CD14-positive monocyte (primary cell): Measurements from ENCODE around the gene GPC6. TPM values are rescaled to one million over a fixed set of nuclear protein-coding genes. Genes with fewer than 3 reads are reported as not detected.

Experiments
- DNase-seq, 3 donors: peaks; one replicate each; pipeline ENCODE4 v3.0.0-alpha.2; 2011 to 2022
- H2AFZ ChIP-seq: 2 replicates; pipeline ENCODE4 v1.6.0; 2012; ENCODE audit warnings: mild to moderate bottlenecking, low read depth, low read length, inconsistent platforms; ENCODE audit not compliant: insufficient read depth, poor library complexity, severe bottlenecking
- H3K27ac ChIP-seq, 2 donors: 1 replicate in 1 of 2; 2 replicates in 1 of 2; pipeline ENCODE4 v1.5.1; 2012 to 2013; ENCODE audit warnings: low read length in 2 of 2, control low read depth in 1 of 2, inconsistent platforms in 1 of 2, low read depth in 1 of 2, mild to moderate bottlenecking in 1 of 2
- H3K27me3 ChIP-seq, 2 donors: one replicate each; pipeline versions ENCODE4 v1.6.0 to v1.6.1; 2011 to 2013; ENCODE audit warnings: low read length in 2 of 2; ENCODE audit not compliant: control insufficient read depth in 2 of 2, insufficient read depth in 2 of 2
- H3K36me3 ChIP-seq, 2 donors: replicated peaks in 1 of 2; 1 replicate in 1 of 2; 2 replicates in 1 of 2; pipeline versions ENCODE4 v1.5.1 to v1.6.1; 2012 to 2013; ENCODE audit warnings: low read length in 2 of 2, control low read depth in 1 of 2, inconsistent platforms in 1 of 2, mild to moderate bottlenecking in 1 of 2; ENCODE audit not compliant: insufficient read depth in 2 of 2, control insufficient read depth in 1 of 2
- H3K4me1 ChIP-seq, 2 donors: 1 replicate in 1 of 2; 2 replicates in 1 of 2; pipeline versions ENCODE4 v1.5.1 to v1.6.1; 2012 to 2013; ENCODE audit warnings: low read length in 2 of 2, control low read depth in 1 of 2, inconsistent platforms in 1 of 2, mild to moderate bottlenecking in 1 of 2, moderate library complexity in 1 of 2; ENCODE audit not compliant: insufficient read depth in 2 of 2, control insufficient read depth in 1 of 2
- H3K4me2 ChIP-seq: replicated peaks from 2 replicates; pipeline ENCODE3; 2012; ENCODE audit warnings: low read length, moderate library complexity, mild to moderate bottlenecking; ENCODE audit not compliant: poor library complexity, severe bottlenecking; ENCODE audit errors: extremely low read depth
- H3K4me3 ChIP-seq, 3 experiments: fragments of 200-600 bp in 1 of 3; sonication (generic) in 1 of 3; replicated peaks in 1 of 3; 1 replicate in 2 of 3; 2 replicates in 1 of 3; pipeline ENCODE4 v1.5.1; 2011 to 2013; ENCODE audit warnings: low read length in 3 of 3, mild to moderate bottlenecking in 3 of 3, control low read depth in 2 of 3, low read depth in 2 of 3, inconsistent platforms in 1 of 3, moderate library complexity in 1 of 3
- H3K79me2 ChIP-seq: 2 replicates; pipeline ENCODE4 v1.6.0; 2012; ENCODE audit warnings: mild to moderate bottlenecking, control low read depth, inconsistent platforms, low read length, moderate library complexity; ENCODE audit not compliant: insufficient read depth
- H3K9ac ChIP-seq: 2 replicates; pipeline ENCODE4 v1.6.0; 2017; ENCODE audit warnings: low read length, mild to moderate bottlenecking; ENCODE audit not compliant: insufficient read depth, poor library complexity, severe bottlenecking
- H3K9me3 ChIP-seq, 2 donors: replicated peaks in 1 of 2; 1 replicate in 1 of 2; 2 replicates in 1 of 2; pipeline versions ENCODE4 v1.5.1 to v1.6.1; 2012 to 2013; ENCODE audit warnings: low read length in 2 of 2, control low read depth in 1 of 2; ENCODE audit not compliant: control insufficient read depth in 1 of 2, insufficient read depth in 1 of 2
- H4K20me1 ChIP-seq: 2 replicates; pipeline ENCODE4 v1.6.0; 2012; ENCODE audit warnings: mild to moderate bottlenecking, low read length, control low read depth, moderate library complexity; ENCODE audit not compliant: insufficient read depth
- H3K27ac Mint-ChIP-seq, 7 donors: one replicate each; pipeline ENCODE4 v1.8.0; 2020; ENCODE audit warnings: mild to moderate bottlenecking in 7 of 7, mixed read lengths in 7 of 7, moderate library complexity in 6 of 7, inconsistent platforms in 2 of 7
- H3K27me3 Mint-ChIP-seq, 3 donors: one replicate each; pipeline ENCODE4 v1.8.0; 2021 to 2022; ENCODE audit warnings: low read depth in 3 of 3, mild to moderate bottlenecking in 3 of 3, mixed read lengths in 3 of 3, moderate library complexity in 3 of 3, inconsistent platforms in 1 of 3
- H3K36me3 Mint-ChIP-seq, 2 donors: one replicate each; pipeline ENCODE4 v1.8.0; 2020; ENCODE audit warnings: mixed read lengths in 2 of 2, inconsistent platforms in 1 of 2, mild to moderate bottlenecking in 1 of 2
- H3K4me1 Mint-ChIP-seq: one replicate; pipeline ENCODE4 v1.8.0; 2020; ENCODE audit warnings: mild to moderate bottlenecking, mixed read lengths
- H3K4me3 Mint-ChIP-seq, 2 donors: one replicate each; pipeline ENCODE4 v1.8.0; 2020; ENCODE audit warnings: mild to moderate bottlenecking in 2 of 2, mixed read lengths in 2 of 2, moderate library complexity in 1 of 2
- H3K9me3 Mint-ChIP-seq, 7 donors: one replicate each; pipeline ENCODE4 v1.8.0; 2020 to 2022; ENCODE audit warnings: mixed read lengths in 7 of 7, mild to moderate bottlenecking in 6 of 7, moderate library complexity in 6 of 7, inconsistent platforms in 2 of 7
- WGBS: methylation state at CpG from one replicate; pipeline ENCODE4 v1.1.5; 2013; ENCODE audit warnings: missing lambda C conversion rate; ENCODE audit not compliant: insufficient coverage; 5-methylcytosine and 5-hydroxymethylcytosine counted together
- intact Hi-C, 2 donors: fragments of 100-400 bp; cut with micrococcal nuclease; formaldehyde crosslinking; loops; one replicate each; pipeline versions ENCODE4 v1.15.0 to v1.15.1; 2023
- polyA plus RNA-seq, 3 donors: library from polyadenylated mRNA; depleted of rRNA in 1 of 3; unstranded in 2 of 3; stranded (reverse) in 1 of 3; fragments of 300-500 nt in 2 of 3; fragments of >200 nt in 1 of 3; fragmentation: Illumina TruSeq in 2 of 3; gene quantifications; 1 replicate in 2 of 3; 2 replicates in 1 of 3; pipeline ENCODE4 v1.2.3, GENCODE V29; 2012 to 2021
- TF ChIP-seq, protein P1 (sequence below): fragments of 200-600 bp; IDR thresholded peaks from one replicate; pipeline ENCODE4 v1.8.0; 2022; ENCODE audit warnings: antibody characterized with exemption, mild to moderate bottlenecking

Gene GPC6
- polyA plus RNA-seq, 3 donors = not detected

GRCh38 chr13:94114166-94114565 is 887.6 kb downstream of the GPC6 start:
- Histone ChIP-seq H3K36me3 (no peaks in the 10 kb centered on the region), H3K27ac (no peak overlapping the region), H2AFZ (no peak overlapping the region), H3K4me3 (no peak overlapping the region), H3K9me3 (no peaks in the 10 kb centered on the region), H3K4me2 (no peak overlapping the region), H3K79me2 (no peaks in the 10 kb centered on the region), H3K9ac (no peak overlapping the region), H4K20me1 (no peaks in the 10 kb centered on the region), H3K27me3 (no peaks in the 10 kb centered on the region), H3K4me1 (no peaks in the 10 kb centered on the region)
- H3K27ac Mint-ChIP-seq = no peak overlapping the region
- no peaks in the 10 kb centered on the region for H3K36me3 Mint-ChIP-seq
- H3K4me3 Mint-ChIP-seq = no peak overlapping the region
- no CpG with 5 or more reads among the region's 1 CpG for WGBS
- DNase-seq = no peak
- peaks cover 0 to 3% (median 0%) of the 10 kb centered on the region in 7 donors for H3K9me3 Mint-ChIP-seq
- H3K27me3 Mint-ChIP-seq = peaks cover 0 to 1% (median 0%) of the 10 kb centered on the region in 3 donors
- no peaks in the 10 kb centered on the region for H3K4me1 Mint-ChIP-seq
- intact Hi-C loops = no loop called here
- TF ChIP-seq, protein P1, sequence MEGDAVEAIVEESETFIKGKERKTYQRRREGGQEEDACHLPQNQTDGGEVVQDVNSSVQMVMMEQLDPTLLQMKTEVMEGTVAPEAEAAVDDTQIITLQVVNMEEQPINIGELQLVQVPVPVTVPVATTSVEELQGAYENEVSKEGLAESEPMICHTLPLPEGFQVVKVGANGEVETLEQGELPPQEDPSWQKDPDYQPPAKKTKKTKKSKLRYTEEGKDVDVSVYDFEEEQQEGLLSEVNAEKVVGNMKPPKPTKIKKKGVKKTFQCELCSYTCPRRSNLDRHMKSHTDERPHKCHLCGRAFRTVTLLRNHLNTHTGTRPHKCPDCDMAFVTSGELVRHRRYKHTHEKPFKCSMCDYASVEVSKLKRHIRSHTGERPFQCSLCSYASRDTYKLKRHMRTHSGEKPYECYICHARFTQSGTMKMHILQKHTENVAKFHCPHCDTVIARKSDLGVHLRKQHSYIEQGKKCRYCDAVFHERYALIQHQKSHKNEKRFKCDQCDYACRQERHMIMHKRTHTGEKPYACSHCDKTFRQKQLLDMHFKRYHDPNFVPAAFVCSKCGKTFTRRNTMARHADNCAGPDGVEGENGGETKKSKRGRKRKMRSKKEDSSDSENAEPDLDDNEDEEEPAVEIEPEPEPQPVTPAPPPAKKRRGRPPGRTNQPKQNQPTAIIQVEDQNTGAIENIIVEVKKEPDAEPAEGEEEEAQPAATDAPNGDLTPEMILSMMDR = no peak

DNA sequence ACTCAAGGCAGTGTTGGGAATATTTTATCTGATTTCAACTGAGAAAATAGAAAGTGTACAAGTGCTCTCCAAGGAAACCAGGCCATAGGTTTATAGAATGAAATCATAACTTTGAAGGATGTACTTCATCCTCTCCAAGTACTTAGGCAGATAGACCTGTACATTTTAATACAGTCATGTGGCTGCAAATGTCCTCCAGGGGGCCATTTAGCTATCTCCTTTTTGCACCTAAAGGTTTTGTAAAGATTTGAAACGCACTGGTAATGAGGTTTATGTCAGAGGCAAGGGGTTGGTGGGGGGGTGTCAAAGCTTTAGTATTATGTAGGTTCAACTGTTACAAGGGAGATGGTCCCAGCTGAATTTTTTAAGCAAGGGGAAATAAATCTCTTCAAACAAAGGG is 888.4 kb downstream of the GPC6 start:
- TF ChIP-seq, protein P1 = no peak
- Mint-ChIP-seq H3K4me1 (no peaks in the 10 kb centered on the region), H3K36me3 (no peaks in the 10 kb centered on the region), H3K27ac (no peak overlapping the region), H3K4me3 (no peak overlapping the region), H3K27me3 (no peaks in the 10 kb centered on the region), H3K9me3 (peaks cover 0 to 3% (median 0%) of the 10 kb centered on the region in 7 donors)
- Histone ChIP-seq H4K20me1 (no peaks in the 10 kb centered on the region), H3K4me1 (no peaks in the 10 kb centered on the region), H3K4me3 (no peak overlapping the region), H3K4me2 (no peak overlapping the region), H2AFZ (no peak overlapping the region), H3K27me3 (no peaks in the 10 kb centered on the region), H3K27ac (no peak overlapping the region), H3K9me3 (no peaks in the 10 kb centered on the region), H3K36me3 (no peaks in the 10 kb centered on the region), H3K79me2 (no peaks in the 10 kb centered on the region), H3K9ac (no peak overlapping the region)
- intact Hi-C loops = no loop called here
- 80% methylated on average over 1 of the region's 1 CpG for WGBS
- no peak for DNase-seq
